Measurements from ENCODE around the gene KLF7. TPM values are rescaled to one million over a fixed set of nuclear protein-coding genes. Genes with fewer than 3 reads are reported as not detected.

Gene KLF7
- total RNA-seq, 1 experiment from 2014 or later, result 15.4 TPM

DNA sequence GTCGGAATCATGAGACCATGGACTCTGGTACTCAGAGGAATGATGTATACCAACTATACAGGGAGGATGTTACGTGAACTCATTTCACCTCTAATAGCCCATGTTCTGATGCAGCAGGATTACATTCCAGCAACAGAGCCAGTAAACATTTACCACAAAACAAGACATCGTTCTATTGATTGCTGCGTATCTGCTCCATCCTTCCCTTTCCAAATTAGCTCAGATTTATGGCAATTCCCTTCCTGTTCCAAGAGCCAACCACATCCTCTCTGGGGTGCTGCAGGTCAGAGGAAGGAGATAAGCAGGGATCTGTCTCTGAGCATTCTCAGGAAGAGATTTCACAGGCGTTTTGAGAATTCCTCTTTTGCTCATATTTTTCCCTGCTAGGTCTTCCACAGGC, 98.3 kb downstream of the KLF7 start:
- CTCF ChIA-PET, result no interaction called here
- no peak overlapping the region for H3K4me3 ChIP-seq (replicated peaks in 1 of 2; ENCODE audit: low read depth in 1 of 2, low read length in 2 of 2)
- no peak for DNase-seq (ENCODE audit: low read depth, low spot score)
- H3K9me3 ChIP-seq (ENCODE audit: control insufficient read depth in 1 of 2, insufficient read depth in 1 of 2, low read depth in 1 of 2, low read length in 2 of 2), result no peaks in the 10 kb centered on the region
- RAD21 ChIA-PET (ENCODE audit: low non-redundant PET in 1 of 2, low total read pairs in 2 of 2, uncharacterized antibody in 2 of 2, unreplicated experiment in 2 of 2), result no interaction called here
- no peak overlapping the region for H2AFZ ChIP-seq (ENCODE audit: low read depth, low read length, poor library complexity, severe bottlenecking)
- no peak overlapping the region for H3K27ac ChIP-seq (ENCODE audit: low read depth, low read length)
- POLR2A ChIA-PET, result no interaction called here
- H3K9ac ChIP-seq (ENCODE audit: low read length), result no peak overlapping the region
- TF ChIP-seq EZH2phosphoT487 (IDR thresholded peaks at IDR 0.05; ENCODE audit: borderline replicate concordance) (no peak), REST (IDR thresholded peaks at IDR 0.05; ENCODE audit: low read depth) (no peak), SRF (IDR thresholded peaks at IDR 0.05; ENCODE audit: low read depth) (no peak), ELF1 (IDR thresholded peaks at IDR 0.05; ENCODE audit: borderline replicate concordance, low read depth) (no peak), YY1 (IDR thresholded peaks at IDR 0.05; ENCODE audit: extremely low read depth, insufficient replicate concordance, low read depth, low read length) (no peak), SP1 (IDR thresholded peaks at IDR 0.05; ENCODE audit: low read depth) (no peak), JUND (IDR thresholded peaks at IDR 0.05) (no peak), POLR2AphosphoS5 (IDR thresholded peaks at IDR 0.05; ENCODE audit: low read depth, low read length) (no peak), CBX3 (IDR thresholded peaks at IDR 0.05; ENCODE audit: low read depth) (no peak), MAX (IDR thresholded peaks at IDR 0.05) (no peak), CEBPB (IDR thresholded peaks at IDR 0.05; ENCODE audit: low read depth) (no peak), ZBTB33 (IDR thresholded peaks at IDR 0.05; ENCODE audit: extremely low read depth, insufficient replicate concordance, low read length) (no peak), ZFX (IDR thresholded peaks at IDR 0.05) (no peak), SIN3A (IDR thresholded peaks at IDR 0.05; ENCODE audit: low read depth) (no peak), RAD21 (IDR thresholded peaks at IDR 0.05; ENCODE audit: low read depth) (no peak), EZH2 (IDR thresholded peaks at IDR 0.05) (no peak)
- H3K4me1 ChIP-seq (ENCODE audit: control insufficient read depth in 1 of 2, insufficient read depth in 2 of 2, low read length in 2 of 2), result no peaks in the 10 kb centered on the region
- no peaks in the 10 kb centered on the region for H3K79me2 ChIP-seq (ENCODE audit: insufficient read depth, low read length)
- no peaks in the 10 kb centered on the region for H4K20me1 ChIP-seq (ENCODE audit: insufficient read depth)
- H3K4me2 ChIP-seq (ENCODE audit: low read length), result no peak overlapping the region
- no peak for ATAC-seq
- H3K27me3 ChIP-seq (ENCODE audit: insufficient read depth, low read length), result no peaks in the 10 kb centered on the region
- no peaks in the 10 kb centered on the region for H3K36me3 ChIP-seq (ENCODE audit: control insufficient read depth in 1 of 2, insufficient read depth in 2 of 2, low read length in 2 of 2)
- intact Hi-C loops (cut with micrococcal nuclease), result no loop called here
- H3K9me2 ChIP-seq (ENCODE audit: insufficient read depth), result no peaks in the 10 kb centered on the region
- no TSS peak for BruUV-seq (replicated peaks)
